ENCODE data around the gene DZIP1. TPM values are rescaled to one million over a fixed set of nuclear protein-coding genes. Genes with fewer than 3 reads are reported as not detected.
"Not testable (repeated sequence)": the region's sequence is repeated elsewhere in the genome, so short reads cannot be mapped to it uniquely, and the experiment has no call there.

DZIP1 gene, protein sequence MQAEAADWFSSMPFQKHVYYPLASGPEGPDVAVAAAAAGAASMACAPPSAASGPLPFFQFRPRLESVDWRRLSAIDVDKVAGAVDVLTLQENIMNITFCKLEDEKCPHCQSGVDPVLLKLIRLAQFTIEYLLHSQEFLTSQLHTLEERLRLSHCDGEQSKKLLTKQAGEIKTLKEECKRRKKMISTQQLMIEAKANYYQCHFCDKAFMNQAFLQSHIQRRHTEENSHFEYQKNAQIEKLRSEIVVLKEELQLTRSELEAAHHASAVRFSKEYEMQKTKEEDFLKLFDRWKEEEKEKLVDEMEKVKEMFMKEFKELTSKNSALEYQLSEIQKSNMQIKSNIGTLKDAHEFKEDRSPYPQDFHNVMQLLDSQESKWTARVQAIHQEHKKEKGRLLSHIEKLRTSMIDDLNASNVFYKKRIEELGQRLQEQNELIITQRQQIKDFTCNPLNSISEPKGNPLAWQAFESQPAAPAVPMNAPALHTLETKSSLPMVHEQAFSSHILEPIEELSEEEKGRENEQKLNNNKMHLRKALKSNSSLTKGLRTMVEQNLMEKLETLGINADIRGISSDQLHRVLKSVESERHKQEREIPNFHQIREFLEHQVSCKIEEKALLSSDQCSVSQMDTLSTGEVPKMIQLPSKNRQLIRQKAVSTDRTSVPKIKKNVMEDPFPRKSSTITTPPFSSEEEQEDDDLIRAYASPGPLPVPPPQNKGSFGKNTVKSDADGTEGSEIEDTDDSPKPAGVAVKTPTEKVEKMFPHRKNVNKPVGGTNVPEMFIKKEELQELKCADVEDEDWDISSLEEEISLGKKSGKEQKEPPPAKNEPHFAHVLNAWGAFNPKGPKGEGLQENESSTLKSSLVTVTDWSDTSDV
- total RNA-seq (2014; rRNA removed; shearing (Covaris generic)), result 21.4 and 22.9 TPM in 2 replicates

DNA sequence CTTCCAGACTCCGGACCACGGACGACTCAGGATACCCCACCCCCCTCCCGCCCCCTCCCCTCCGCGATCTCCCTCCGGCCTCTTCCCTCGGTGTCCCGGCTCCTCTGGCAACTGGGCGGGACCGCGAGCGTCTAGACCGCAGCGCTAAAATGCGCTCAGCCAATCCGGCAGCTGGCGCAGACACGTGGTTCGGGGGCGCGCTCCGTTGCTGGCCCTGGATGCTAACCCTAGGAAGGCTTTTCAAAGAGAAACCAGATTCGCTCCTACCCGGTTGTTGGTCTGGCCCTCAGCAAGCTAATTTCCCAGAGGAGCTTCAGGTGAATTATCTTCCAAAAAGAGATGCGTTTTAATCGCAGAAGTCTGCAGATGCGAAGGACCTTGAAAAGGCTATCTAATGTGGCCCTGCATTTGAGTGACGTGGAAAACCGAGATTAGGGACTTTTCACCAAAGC is at the start of gene DZIP1:
DZIP1 (minus strand) TSS at position 106 of the 452 bp plus-strand sequence. CDS start 2,677 bp downstream, outside the sequence.
- H3K27me3 ChIP-seq (ENCODE audit: control insufficient read depth, insufficient read depth, low read length), result peaks cover 2% of the 10 kb centered on the region
- H3K4me3 ChIP-seq (ENCODE audit: insufficient read depth, low read depth, low read length), result peak within 1 kb of the TSS; percentile 77
- peak; percentile 94 for DNase-seq
- H3K36me3 ChIP-seq (replicated peaks; ENCODE audit: control insufficient read depth, insufficient read depth, low read length), result no peaks in the 10 kb centered on the region; the same call in none of the 2 replicates

DNA sequence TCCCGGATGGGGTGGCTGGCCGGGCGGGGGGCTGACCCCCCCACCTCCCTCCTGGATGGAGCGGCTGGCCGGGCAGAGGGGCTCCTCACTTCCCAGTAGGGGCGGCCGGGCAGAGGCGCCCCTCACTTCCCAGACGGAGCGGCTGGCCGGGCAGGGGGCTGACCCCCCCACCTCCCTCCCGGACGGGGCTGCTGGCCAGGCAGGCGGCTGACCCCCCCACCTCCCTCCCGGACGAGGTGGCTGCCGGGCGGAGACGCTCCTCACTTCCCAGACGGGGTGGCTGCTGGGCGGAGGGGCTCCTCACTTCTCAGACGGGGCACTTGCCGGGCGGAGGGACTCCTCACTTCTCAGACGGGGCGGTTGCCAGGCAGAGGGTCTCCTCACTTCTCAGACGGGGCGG is 46.5 kb upstream of the DZIP1 start:
- H3K4me3 ChIP-seq (ENCODE audit: insufficient read depth, low read depth, low read length); H3K36me3 ChIP-seq (replicated peaks; ENCODE audit: control insufficient read depth, insufficient read depth, low read length); H3K27me3 ChIP-seq (ENCODE audit: control insufficient read depth, insufficient read depth, low read length); DNase-seq: not testable (repeated sequence)

DNA sequence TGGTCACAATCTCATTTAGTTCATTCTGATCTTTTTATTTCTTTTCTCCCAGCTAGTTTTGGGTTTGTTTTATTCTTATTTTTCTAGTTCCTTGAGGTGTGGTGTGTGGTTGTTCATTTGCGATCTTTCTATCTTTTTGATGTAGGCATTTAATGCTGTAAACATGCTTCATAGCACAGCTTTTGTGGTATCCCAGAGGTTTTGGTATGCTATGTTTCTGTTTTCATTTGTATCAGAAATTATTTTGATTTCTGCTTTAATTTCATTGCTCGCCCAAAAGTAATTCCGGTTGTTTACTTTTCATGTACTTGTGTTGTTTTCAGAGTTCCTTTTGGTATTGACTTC is 45.0 kb upstream of the DZIP1 start:
- Histone ChIP-seq H3K36me3 (replicated peaks; ENCODE audit: control insufficient read depth, insufficient read depth, low read length) (no peaks in the 10 kb centered on the region), H3K27me3 (ENCODE audit: control insufficient read depth, insufficient read depth, low read length) (no peaks in the 10 kb centered on the region)

DNA sequence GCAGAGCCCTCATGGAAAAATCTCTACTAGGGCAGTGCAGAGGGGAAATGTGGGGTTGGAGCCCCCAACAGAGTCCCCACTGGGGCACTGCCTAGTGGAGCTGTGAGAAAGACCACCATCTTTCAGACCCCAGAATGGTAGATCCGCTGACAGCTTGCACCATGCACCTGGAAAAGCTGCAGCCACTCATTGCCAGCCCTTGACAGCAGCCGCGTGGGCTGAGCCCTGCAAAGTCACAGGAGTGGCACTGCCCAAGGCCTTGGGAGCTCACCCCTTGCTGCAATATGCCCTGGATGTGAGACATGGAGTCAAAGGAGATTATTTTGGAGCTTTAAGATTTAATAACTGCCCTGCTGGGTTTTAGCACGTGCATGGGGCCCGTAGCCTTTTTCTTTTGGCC is 40.5 kb upstream of the DZIP1 start:
- not testable (repeated sequence) for DNase-seq; H3K4me3 ChIP-seq (ENCODE audit: insufficient read depth, low read depth, low read length); H3K36me3 ChIP-seq (replicated peaks; ENCODE audit: control insufficient read depth, insufficient read depth, low read length); H3K27me3 ChIP-seq (ENCODE audit: control insufficient read depth, insufficient read depth, low read length)

More for the DNA sequence above, 45.0 kb upstream of the DZIP1 start:
- no peak for DNase-seq
- H3K4me3 ChIP-seq (ENCODE audit: insufficient read depth, low read depth, low read length), result no peak overlapping the region

DNA sequence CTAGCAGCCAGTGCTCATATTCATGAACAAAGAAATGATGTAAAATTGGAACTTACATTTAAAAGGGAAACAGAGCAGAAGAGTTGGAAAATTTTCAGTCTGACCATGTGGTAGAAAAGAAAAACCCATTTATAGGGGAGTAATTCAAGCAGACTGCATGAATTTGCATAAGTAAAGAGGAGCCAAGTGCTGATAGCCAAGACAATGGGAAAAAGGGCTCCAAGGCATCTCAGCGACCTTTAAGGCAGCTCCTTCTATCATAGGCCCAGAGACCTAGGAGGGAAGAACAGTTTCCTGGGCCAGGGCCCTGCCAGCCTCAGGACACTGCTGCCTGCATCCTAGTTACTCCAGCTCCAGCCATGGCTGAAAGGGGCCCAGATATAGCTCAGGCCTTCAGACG is 39.9 kb upstream of the DZIP1 start:
- no peak overlapping the region for H3K4me3 ChIP-seq (ENCODE audit: insufficient read depth, low read depth, low read length)
- DNase-seq, result peak; percentile 35
- no peaks in the 10 kb centered on the region for H3K36me3 ChIP-seq (replicated peaks; ENCODE audit: control insufficient read depth, insufficient read depth, low read length)
- no peaks in the 10 kb centered on the region for H3K27me3 ChIP-seq (ENCODE audit: control insufficient read depth, insufficient read depth, low read length)

DNA sequence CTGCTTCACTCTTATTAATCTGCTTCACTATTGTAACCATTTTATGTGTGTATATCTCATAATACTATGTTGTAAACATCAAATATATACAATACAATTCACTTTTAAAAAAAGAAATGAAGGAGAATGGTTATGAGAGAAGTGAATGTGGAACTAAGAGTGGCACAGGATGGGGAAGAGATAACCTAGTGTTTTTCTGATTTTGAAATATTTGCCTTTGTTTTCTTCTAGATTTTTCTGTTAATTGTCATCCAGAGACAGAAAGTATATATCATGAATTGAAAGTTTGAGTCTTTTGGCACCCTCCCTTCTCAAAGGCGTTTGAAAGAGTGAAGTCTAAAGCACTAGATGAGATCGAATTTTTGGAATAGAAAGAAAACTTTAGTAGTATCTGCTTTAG is 35.2 kb upstream of the DZIP1 start:
- H3K36me3 ChIP-seq (replicated peaks; ENCODE audit: control insufficient read depth, insufficient read depth, low read length), result no peaks in the 10 kb centered on the region
- no peaks in the 10 kb centered on the region for H3K27me3 ChIP-seq (ENCODE audit: control insufficient read depth, insufficient read depth, low read length)
- no peak overlapping the region for H3K4me3 ChIP-seq (ENCODE audit: insufficient read depth, low read depth, low read length)
- DNase-seq, result no peak

DNA sequence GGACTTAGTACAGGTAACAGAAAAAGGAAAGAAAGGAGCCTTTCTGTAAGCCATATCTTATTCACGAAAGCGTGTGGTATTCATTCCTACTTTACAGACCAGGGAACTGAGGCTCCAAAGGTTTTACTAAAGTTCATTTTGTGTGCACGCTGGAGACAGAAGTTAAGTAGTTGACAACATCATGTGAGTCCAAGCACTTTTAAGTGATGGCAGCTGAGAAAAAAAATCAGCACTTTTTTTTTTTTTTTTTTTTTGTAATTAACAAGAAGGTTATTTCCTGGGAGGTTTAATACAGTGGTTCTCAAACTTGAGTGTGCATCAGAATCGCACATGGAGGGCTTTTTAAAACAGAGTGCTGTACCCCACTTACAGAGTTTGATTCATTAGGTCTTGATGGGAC is 34.5 kb upstream of the DZIP1 start:
- DNase-seq, result no peak
- Histone ChIP-seq H3K27me3 (ENCODE audit: control insufficient read depth, insufficient read depth, low read length) (no peaks in the 10 kb centered on the region), H3K4me3 (ENCODE audit: insufficient read depth, low read depth, low read length) (no peak overlapping the region), H3K36me3 (replicated peaks; ENCODE audit: control insufficient read depth, insufficient read depth, low read length) (no peaks in the 10 kb centered on the region)

DNA sequence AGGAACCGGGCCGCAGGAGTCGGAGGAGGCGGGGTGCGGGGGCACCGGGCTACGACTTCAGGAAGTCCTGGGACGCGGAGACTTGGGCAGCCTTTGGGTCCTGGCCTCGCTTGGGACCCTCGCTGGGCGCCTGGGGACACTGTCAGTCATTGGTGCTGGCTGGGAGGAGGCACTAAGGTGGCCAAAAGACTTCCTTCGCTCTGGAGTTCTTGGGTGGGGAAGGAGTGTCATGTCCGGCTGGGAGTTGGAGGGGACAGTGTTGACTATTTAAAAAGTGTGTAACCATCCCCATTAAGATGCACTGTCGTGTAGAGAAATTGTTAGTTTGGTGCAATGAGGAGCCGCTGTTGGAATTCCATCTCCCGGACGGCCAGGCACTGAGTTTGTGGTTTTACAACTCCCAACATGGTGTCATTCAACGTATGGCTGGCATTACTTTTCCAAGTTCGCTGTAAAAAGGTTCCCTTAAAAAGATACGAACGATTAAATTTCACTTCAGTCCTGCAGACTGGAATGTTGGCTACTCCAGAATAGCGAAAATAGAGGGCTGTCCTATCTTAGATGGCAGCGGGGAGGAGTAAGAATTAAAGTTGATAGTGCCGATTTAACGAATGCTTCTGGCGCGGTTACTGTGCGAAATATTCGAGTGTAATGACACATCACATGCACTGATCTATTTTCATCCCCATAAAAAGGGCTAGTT is 33.2 kb upstream of the DZIP1 start:
- DNase-seq, result no peak
- H3K36me3 ChIP-seq (replicated peaks; ENCODE audit: control insufficient read depth, insufficient read depth, low read length), result no peaks in the 10 kb centered on the region
- peak overlapping the region; percentile 77 for H3K4me3 ChIP-seq (ENCODE audit: insufficient read depth, low read depth, low read length)

DNA sequence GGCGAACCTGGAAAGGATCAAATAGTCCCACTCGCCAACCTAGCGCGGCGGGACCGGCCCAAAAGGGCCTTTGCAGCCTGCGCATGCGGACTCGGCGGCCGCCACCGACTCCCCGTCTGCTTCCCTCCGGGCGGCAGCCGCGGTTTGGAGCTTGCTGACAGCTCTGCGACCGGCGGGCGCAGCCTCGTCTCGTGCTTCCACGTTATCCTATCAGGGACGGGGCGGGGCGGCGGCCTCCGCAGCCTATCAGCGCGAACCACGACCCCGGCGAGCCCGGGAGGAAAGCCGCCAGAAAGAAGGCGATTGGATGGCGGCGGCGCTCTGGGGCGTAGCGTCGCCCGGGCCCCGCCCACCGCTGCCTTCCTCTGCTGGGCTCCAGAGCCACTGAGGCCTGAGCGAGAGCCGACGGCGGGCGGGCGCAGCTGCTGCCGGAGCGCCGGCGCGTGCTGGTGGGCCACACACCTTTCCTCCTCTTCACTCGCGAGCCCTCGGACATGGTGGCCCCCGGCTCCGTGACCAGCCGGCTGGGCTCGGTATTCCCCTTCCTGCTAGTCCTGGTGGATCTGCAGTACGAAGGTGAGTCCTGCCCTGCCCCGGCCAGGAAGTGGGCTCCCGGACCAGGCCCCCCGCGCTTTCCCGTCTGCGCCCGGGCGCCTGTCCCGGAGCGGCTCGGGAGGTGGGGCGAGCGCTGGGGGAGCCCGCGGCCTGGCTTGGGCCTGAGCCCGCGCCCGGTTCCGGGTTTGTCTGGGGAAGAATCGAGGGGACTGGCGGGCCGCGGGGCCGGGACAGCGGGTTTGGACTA is 32.5 kb upstream of the DZIP1 start, which contains the start of gene DNAJC3:
DNAJC3 (plus strand) TSS at position 378 of the 802 bp plus-strand sequence; CDS start at position 495, 117 bp downstream.
- peak within 1 kb of the TSS; percentile 77 for H3K4me3 ChIP-seq (ENCODE audit: insufficient read depth, low read depth, low read length)
- no peaks in the 10 kb centered on the region for H3K36me3 ChIP-seq (replicated peaks; ENCODE audit: control insufficient read depth, insufficient read depth, low read length)
- DNase-seq, result peak; percentile 98
- H3K27me3 ChIP-seq (ENCODE audit: control insufficient read depth, insufficient read depth, low read length), result no peaks in the 10 kb centered on the region

More for the DNA sequence above, 33.2 kb upstream of the DZIP1 start:
- no peaks in the 10 kb centered on the region for H3K27me3 ChIP-seq (ENCODE audit: control insufficient read depth, insufficient read depth, low read length)

DNA sequence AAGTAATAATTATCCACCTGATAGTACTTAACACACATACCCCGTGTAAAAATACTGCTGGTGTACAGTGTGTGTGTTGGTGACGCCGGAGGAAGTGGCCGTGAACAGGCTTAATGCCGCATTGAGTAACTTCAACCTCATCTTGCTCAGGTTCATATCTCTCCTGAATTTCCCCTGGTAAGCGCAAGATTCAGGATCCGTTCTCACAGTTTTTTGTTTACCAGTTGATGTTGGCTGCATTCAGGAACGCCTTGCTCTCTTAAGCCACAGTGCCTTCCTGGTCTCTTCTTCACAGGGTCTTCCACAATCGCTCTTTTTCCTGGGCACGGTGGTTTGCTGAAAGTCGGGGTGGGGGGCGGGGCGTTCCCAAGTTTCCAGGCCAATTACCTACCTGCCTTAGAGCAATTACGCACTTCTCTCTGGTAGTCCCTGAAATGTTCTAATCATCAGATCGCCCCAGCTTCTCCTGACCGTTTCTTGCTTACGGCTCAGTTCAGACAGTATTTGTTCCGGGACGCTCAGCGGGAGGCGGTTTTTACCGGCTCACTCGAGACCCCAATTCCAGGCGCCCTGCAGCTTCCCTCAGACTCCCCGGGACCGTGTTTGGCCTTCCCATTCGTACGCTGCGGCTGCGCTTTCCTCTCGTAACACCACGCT is 31.7 kb upstream of the DZIP1 start:
- peak; percentile 61 for DNase-seq
- H3K4me3 ChIP-seq (ENCODE audit: insufficient read depth, low read depth, low read length), result peak overlapping the region; percentile 66
- H3K36me3 ChIP-seq (replicated peaks; ENCODE audit: control insufficient read depth, insufficient read depth, low read length), result no peaks in the 10 kb centered on the region
- H3K27me3 ChIP-seq (ENCODE audit: control insufficient read depth, insufficient read depth, low read length), result no peaks in the 10 kb centered on the region

DNA sequence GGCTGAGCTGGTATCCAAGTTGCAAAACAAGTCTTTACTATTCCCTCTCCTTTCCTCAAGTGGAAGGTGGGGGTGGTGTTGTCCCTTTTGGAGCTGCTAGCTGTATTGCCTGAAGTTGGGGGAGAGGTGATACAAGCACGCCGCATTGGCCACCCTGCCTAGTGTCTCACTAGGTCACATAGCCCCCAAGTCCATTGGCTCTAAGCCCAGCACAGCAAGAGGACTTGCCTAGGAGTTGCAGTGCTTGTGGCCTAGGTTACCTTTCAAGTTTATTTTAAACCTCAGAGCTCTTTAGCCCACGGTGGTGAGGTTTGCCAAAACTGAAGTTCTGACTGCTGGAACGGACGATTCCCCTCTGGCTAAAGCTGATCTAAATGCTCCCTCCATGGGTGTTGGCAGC is 27.1 kb upstream of the DZIP1 start:
- no peak for DNase-seq
- no peaks in the 10 kb centered on the region for H3K27me3 ChIP-seq (ENCODE audit: control insufficient read depth, insufficient read depth, low read length)
- H3K36me3 ChIP-seq (replicated peaks; ENCODE audit: control insufficient read depth, insufficient read depth, low read length), result no peaks in the 10 kb centered on the region
- H3K4me3 ChIP-seq (ENCODE audit: insufficient read depth, low read depth, low read length), result no peak overlapping the region

DNA sequence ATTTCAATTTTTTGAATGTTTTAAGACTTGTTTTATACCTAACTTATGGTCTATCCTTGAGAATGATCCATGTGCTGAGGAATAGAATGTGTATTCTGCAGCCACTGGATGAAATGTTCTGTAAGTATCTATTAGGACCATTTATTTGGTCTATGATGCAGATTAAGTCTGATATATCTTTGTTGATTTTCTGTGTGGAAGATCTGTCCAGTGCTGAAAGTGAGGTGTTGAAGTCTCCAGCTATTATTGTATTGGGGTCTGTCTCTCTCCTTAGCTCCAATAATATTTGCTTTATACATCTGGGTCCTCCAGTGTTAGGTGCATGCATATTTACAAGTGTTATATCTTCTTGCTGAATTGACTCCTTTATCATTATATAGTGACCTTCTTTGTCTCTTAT is 22.7 kb upstream of the DZIP1 start:
- H3K36me3 ChIP-seq (replicated peaks; ENCODE audit: control insufficient read depth, insufficient read depth, low read length); H3K4me3 ChIP-seq (ENCODE audit: insufficient read depth, low read depth, low read length); H3K27me3 ChIP-seq (ENCODE audit: control insufficient read depth, insufficient read depth, low read length); DNase-seq: not testable (repeated sequence)

DNA sequence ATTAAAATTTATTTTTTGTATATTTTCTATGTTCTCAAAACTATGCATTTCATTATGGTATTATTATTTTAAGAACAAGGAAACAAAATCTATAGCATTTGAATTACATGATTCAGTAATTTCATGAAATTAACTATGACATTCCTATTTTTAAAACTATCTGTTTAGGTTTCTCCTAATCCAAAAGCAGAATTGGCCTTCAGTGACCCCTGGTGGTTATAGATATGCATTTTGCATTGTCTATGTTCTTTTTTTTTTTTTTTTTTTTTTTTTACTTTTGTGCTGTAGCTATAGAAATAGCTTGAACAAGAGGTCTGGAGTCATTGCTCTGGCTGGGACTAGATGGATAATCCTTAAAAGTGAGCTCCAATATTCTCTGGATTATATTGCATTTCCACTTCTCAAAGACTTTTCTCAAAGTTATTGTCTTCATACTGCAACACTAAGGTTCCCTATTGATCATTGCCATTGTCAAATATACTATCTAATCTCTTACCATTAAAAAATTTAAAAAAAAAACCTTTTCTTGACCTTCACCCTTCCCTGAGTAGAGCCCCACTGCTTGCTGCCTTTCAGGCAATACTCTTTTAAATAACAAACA is 16.6 kb upstream of the DZIP1 start:
- no peak for DNase-seq

More for the DNA sequence above, 16.6 kb upstream of the DZIP1 start:
- H3K4me3 ChIP-seq (ENCODE audit: insufficient read depth, low read depth, low read length), result no peak overlapping the region
- no peaks in the 10 kb centered on the region for H3K36me3 ChIP-seq (replicated peaks; ENCODE audit: control insufficient read depth, insufficient read depth, low read length)
- no peaks in the 10 kb centered on the region for H3K27me3 ChIP-seq (ENCODE audit: control insufficient read depth, insufficient read depth, low read length)
